Measurements from ENCODE around the gene IGIP.

The IGIP gene

GRCh38 chr5:140107312-140108092, 18.2 kb upstream of the IGIP start:
- TF ChIP-seq, protein P1, sequence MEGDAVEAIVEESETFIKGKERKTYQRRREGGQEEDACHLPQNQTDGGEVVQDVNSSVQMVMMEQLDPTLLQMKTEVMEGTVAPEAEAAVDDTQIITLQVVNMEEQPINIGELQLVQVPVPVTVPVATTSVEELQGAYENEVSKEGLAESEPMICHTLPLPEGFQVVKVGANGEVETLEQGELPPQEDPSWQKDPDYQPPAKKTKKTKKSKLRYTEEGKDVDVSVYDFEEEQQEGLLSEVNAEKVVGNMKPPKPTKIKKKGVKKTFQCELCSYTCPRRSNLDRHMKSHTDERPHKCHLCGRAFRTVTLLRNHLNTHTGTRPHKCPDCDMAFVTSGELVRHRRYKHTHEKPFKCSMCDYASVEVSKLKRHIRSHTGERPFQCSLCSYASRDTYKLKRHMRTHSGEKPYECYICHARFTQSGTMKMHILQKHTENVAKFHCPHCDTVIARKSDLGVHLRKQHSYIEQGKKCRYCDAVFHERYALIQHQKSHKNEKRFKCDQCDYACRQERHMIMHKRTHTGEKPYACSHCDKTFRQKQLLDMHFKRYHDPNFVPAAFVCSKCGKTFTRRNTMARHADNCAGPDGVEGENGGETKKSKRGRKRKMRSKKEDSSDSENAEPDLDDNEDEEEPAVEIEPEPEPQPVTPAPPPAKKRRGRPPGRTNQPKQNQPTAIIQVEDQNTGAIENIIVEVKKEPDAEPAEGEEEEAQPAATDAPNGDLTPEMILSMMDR (IDR thresholded peaks at IDR 0.05) = 0 out of 2 replicates have a peak, but pooled peaks have one; percentile 7

DNA sequence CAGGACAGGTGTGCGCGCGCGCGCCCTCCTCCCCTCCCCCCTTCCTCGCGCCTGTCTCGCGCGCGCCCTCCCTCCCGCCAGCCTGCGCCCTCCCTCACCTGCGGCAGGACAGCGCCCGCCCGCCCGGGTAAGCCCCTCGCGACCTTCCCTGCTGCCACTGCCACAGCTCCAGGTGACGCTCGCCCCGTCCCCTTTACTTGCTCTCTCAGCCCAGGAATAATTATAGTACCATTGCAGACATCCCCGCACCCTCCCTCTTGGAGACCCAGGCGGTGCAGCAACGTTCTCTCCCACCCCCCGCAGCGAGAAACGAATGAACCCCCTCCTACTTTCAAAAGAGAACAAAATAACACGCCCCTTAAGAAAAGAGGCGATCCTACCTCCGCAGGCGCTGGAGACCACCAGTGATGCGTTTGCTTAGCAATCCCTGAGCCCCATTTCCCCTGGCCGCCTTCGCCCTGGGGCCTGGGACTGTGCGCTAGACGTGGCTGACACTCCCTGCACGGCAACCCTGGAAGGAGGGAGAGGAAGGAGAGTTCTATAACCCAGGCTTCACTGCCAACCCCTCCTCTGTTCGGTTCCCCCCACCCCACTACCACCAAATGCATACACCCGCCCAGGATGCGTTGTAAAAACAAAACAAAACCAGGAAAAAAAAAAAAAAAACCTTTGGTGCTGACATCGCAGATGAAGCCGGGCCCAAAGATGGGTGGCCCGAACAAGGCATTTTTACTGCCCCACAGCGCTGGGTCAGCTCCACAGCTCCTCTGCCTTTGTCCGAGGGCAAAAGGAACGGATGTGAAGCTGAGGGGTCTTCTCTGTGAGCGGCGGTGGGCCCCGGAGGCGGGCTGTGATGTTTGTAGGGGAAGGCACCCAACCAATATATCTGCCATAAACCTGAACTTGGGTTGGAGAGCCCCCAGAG, 17.4 kb upstream of the IGIP start:
- TF ChIP-seq, protein P1 (IDR thresholded peaks at IDR 0.05) = no peak

DNA sequence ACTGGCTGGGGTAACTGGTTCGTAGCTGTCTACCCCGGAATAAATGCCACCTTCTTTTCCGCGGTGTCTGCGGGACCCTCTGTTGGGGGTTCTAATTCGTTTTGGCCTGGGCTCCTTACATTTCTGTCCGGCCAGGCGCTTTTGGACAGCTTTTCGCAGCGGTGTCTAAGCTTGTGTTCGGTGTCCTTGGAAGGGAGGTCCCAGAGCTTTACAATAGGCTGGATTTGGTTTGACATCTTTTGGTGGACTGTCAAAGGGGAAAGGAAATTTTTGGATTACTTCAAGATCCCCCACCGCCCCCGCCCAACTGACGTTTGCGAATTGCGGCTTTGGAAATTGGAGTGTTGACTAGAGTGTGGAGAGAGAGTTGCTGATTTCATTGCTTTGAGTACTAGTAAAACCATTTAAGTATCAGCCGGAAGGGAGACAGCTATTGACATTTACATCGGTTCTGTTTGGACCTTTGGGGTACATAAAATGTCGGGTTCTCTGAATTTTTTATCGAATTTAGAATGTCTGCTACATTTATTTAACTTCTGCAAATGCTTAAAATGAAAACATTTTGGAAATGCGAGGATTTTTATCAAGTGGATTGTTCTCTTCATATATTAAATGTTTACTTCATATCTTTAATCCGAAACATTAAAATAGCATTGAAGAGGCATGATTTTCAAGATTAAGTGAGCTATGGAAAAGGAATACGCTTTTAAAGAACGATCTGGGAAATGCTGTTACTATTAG, 16.5 kb upstream of the IGIP start:
- TF ChIP-seq, protein P1 (IDR thresholded peaks at IDR 0.05) = no peak

DNA sequence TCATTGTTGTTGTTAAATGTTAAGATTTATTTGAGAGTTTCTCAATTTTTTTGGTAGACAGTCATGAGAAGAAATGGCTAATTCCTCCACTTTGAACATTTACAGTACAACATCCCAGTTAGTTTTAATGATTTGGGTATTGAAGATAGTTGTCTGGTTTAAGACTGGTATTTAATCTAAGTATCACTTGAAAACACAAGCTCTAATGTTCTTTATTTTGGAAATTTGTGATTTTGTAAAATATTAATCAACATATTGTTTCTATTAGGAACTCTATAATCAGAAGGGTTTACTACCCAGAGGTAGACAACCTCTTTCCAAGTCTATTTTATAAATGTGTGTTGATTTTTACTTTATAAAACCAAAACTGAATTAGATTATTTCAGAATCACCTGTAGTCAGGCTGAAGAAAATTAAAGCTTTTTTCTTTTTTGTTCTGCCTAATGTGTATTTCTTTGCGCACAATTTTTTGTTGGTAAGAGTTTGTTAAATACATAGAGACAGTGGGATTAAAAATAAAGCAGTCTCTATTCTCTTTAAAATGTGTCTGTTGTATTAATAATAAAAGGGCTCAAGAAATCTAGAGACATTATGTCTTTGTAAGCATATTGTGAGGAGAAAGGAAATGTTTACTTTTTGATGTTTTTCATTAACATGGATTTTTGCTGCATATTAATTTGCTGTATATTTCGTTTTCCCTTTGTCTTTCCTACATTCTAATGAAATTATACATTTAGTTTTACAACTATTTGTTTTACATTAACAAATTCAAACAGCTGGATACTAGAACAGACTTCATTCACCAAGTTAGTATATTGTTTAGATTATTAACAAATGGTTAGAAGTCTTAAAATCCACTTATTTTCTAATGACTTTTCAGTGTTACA, 15.7 kb upstream of the IGIP start:
- TF ChIP-seq, protein P1 (IDR thresholded peaks at IDR 0.05) = no peak

DNA sequence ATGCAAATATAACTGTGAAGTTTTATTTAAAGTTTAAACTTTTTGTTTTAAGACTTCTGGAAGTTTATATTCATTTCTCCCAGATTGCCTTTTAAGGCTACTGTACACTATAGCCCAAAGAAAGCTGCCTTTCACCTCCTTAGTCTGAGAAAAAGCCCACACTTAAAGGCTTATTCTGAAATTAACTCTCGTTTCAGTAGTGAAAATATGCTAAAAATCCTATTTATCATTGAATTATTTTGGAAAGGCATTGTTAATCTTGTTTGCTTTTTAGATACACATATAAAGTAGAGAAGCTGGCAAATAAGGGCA, 15.1 kb upstream of the IGIP start:
- TF ChIP-seq, protein P1 (IDR thresholded peaks at IDR 0.05) = no peak

GRCh38 chr5:140111011-140111858, 14.5 kb upstream of the IGIP start:
- TF ChIP-seq, protein P1 (IDR thresholded peaks at IDR 0.05) = no peak

Measured in LNCAP (cell line).